Ishikawa (cell line): ENCODE results near the gene CBX5.

Source experiments
- CEBPB ChIP-seq: IDR thresholded peaks from 2 replicates; pipeline ENCODE4 v1.6.1; 2012
- CREB1 ChIP-seq: IDR thresholded peaks from 2 replicates; pipeline ENCODE4 v1.6.1; 2012; ENCODE audit warnings: low read depth
- EGR1 ChIP-seq: IDR thresholded peaks from 2 replicates; pipeline ENCODE4 v1.6.1; 2012
- EP300 ChIP-seq: IDR thresholded peaks from 2 replicates; pipeline ENCODE4 v1.6.1; 2012; ENCODE audit warnings: borderline replicate concordance
- FOXM1 ChIP-seq: IDR thresholded peaks from 2 replicates; pipeline ENCODE4 v1.6.1; 2012; ENCODE audit warnings: low read depth, borderline replicate concordance
- MAX ChIP-seq: IDR thresholded peaks from 2 replicates; pipeline ENCODE4 v1.6.1; 2012
- NFIC ChIP-seq: IDR thresholded peaks from 2 replicates; pipeline ENCODE4 v1.6.1; 2012
- RAD21 ChIP-seq: IDR thresholded peaks from 2 replicates; pipeline ENCODE4 v1.6.1; 2012; ENCODE audit warnings: low read depth
- REST ChIP-seq: IDR thresholded peaks from 2 replicates; pipeline ENCODE4 v1.6.1; 2012; ENCODE audit warnings: low read depth, mild to moderate bottlenecking
- TAF1 ChIP-seq: IDR thresholded peaks from 2 replicates; pipeline ENCODE4 v1.6.1; 2012; ENCODE audit warnings: low read depth, mild to moderate bottlenecking
- TCF12 ChIP-seq: IDR thresholded peaks from 2 replicates; pipeline ENCODE4 v1.6.1; 2012; ENCODE audit warnings: low read depth
- TEAD4 ChIP-seq: IDR thresholded peaks from 2 replicates; pipeline ENCODE4 v1.6.1; 2012
- USF1 ChIP-seq: IDR thresholded peaks from 2 replicates; pipeline ENCODE4 v1.6.1; 2012
- YY1 ChIP-seq: IDR thresholded peaks from 2 replicates; pipeline ENCODE4 v1.6.1; 2012; ENCODE audit warnings: low read depth
- ZBTB7A ChIP-seq: IDR thresholded peaks from 2 replicates; pipeline ENCODE4 v1.6.1; 2012; ENCODE audit warnings: low read depth

Gene CBX5

GRCh38 chr12:54240971-54241588 is 38.8 kb downstream of the CBX5 start:
- TF ChIP-seq YY1 (no peak), CEBPB (no peak), TEAD4 (no peak), ZBTB7A (no peak), TAF1 (no peak)

- TF ChIP-seq EGR1 (no peak), YY1 (no peak), TCF12 (no peak), EP300 (no peak)
Observed at GRCh38 chr12:54240129-54240528, 39.8 kb downstream of the CBX5 start.

GRCh38 chr12:54239620-54240019 is 40.3 kb downstream of the CBX5 start:
- TF ChIP-seq TAF1 (no peak), CEBPB (no peak), NFIC (no peak), FOXM1 (no peak), TEAD4 (no peak), REST (no peak), TCF12 (no peak), ZBTB7A (no peak), YY1 (no peak)

GRCh38 chr12:54238531-54238930 is 41.4 kb downstream of the CBX5 start:
- no peak for TF ChIP-seq REST
- TF ChIP-seq NFIC, result no peak
- no peak for TF ChIP-seq USF1
- TF ChIP-seq RAD21, result no peak
- no peak for TF ChIP-seq FOXM1
- TF ChIP-seq MAX, result no peak
- TF ChIP-seq EGR1, result no peak

- no peak for TF ChIP-seq REST
- no peak for TF ChIP-seq CREB1
- no peak for TF ChIP-seq TCF12
- TF ChIP-seq RAD21, result no peak
- no peak for TF ChIP-seq CEBPB
- TF ChIP-seq YY1, result no peak
- no peak for TF ChIP-seq MAX
- no peak for TF ChIP-seq EGR1
- TF ChIP-seq USF1, result no peak
- TF ChIP-seq TEAD4, result no peak
- no peak for TF ChIP-seq EP300
Observed at GRCh38 chr12:54232790-54233189, 47.1 kb downstream of the CBX5 start.
